HepG2 (cell line): ENCODE results near the gene OR1F1. TPM values are rescaled to one million over a fixed set of nuclear protein-coding genes. Genes with fewer than 3 reads are reported as not detected.

Experiments used
- AKAP8 ChIP-seq: sonication (generic); formaldehyde crosslinking; IDR thresholded peaks from 2 replicates; pipeline ENCODE4 v1.5.1; 2020; ENCODE audit warnings: mild to moderate bottlenecking, missing genetic modification reagents
- BATF2 ChIP-seq: sonication (generic); formaldehyde crosslinking; IDR thresholded peaks from 2 replicates; pipeline ENCODE4 v1.8.0; 2022; ENCODE audit warnings: mild to moderate bottlenecking, missing genetic modification reagents, moderate library complexity
- CBX1 ChIP-seq: IDR thresholded peaks from one replicate; pipeline ENCODE4 v1.6.1; 2016; ENCODE audit warnings: antibody characterized with exemption, low read depth
- DNMT3B ChIP-seq: conservative IDR thresholded peaks from 2 replicates; pipeline ENCODE4 v1.6.1; 2016; ENCODE audit warnings: missing biosample characterization, control low read depth
- KAT7 ChIP-seq: IDR thresholded peaks from 2 replicates; pipeline ENCODE4 v1.6.1; 2018; ENCODE audit warnings: borderline replicate concordance, missing compliant biosample characterization
- KLF11 ChIP-seq: IDR thresholded peaks from 2 replicates; pipeline ENCODE4 v1.6.1; 2016; ENCODE audit warnings: missing compliant biosample characterization
- MAX ChIP-seq: IDR thresholded peaks from 2 replicates; pipeline ENCODE4 v1.6.1; 2012; ENCODE audit warnings: inconsistent platforms
- MLLT10 ChIP-seq: sonication (generic); formaldehyde crosslinking; IDR thresholded peaks from 2 replicates; pipeline ENCODE4 v1.4.0; 2020; ENCODE audit warnings: missing genetic modification reagents
- REL ChIP-seq: sonication (generic); formaldehyde crosslinking; conservative IDR thresholded peaks from 2 replicates; pipeline ENCODE4 v1.8.0; 2022; ENCODE audit warnings: mild to moderate bottlenecking, missing genetic modification reagents, moderate library complexity
- SATB2 ChIP-seq: sonication (generic); formaldehyde crosslinking; IDR thresholded peaks from 2 replicates; pipeline ENCODE4 v1.5.0; 2020; ENCODE audit warnings: missing genetic modification reagents
- SP4 ChIP-seq: sonication (generic); formaldehyde crosslinking; IDR thresholded peaks from 2 replicates; pipeline ENCODE4 v1.8.1; 2023; ENCODE audit warnings: mild to moderate bottlenecking, missing genetic modification reagents
- SP5 ChIP-seq: IDR thresholded peaks from 2 replicates; pipeline ENCODE4 v1.6.1; 2016; ENCODE audit warnings: low read depth, borderline replicate concordance
- THAP11 ChIP-seq: IDR thresholded peaks from 2 replicates; pipeline ENCODE4 v1.6.1; 2016; ENCODE audit warnings: missing biosample characterization, missing genetic modification reagents
- TRIM22 ChIP-seq: fragments of 450-650 bp; IDR thresholded peaks from 2 replicates; pipeline ENCODE4 v1.6.1; 2017
- ZBTB25 ChIP-seq: IDR thresholded peaks from 2 replicates; pipeline ENCODE4 v1.6.1; 2018; ENCODE audit warnings: missing genetic modification reagents
- ZBTB38 ChIP-seq: sonication (generic); formaldehyde crosslinking; IDR thresholded peaks from 2 replicates; pipeline ENCODE4 v1.5.1; 2020; ENCODE audit warnings: mild to moderate bottlenecking, missing genetic modification reagents
- ZBTB4 ChIP-seq: sonication (generic); formaldehyde crosslinking; IDR thresholded peaks from 2 replicates; pipeline ENCODE4 v1.4.0; 2020; ENCODE audit warnings: missing genetic modification reagents, mild to moderate bottlenecking, borderline replicate concordance
- ZKSCAN1 ChIP-seq: fragments of 150-350 bp; IDR thresholded peaks from 2 replicates; pipeline ENCODE4 v1.6.1; 2014; ENCODE audit warnings: low read length
- ZNF335 ChIP-seq: sonication (generic); formaldehyde crosslinking; IDR thresholded peaks from 2 replicates; pipeline ENCODE4 v1.4.0; 2020; ENCODE audit warnings: missing genetic modification reagents
- ZNF773 ChIP-seq: sonication (generic); formaldehyde crosslinking; IDR thresholded peaks from 2 replicates; pipeline ENCODE4 v1.4.0; 2020; ENCODE audit warnings: missing genetic modification reagents, borderline replicate concordance
- ZNF790 ChIP-seq: sonication (generic); formaldehyde crosslinking; IDR thresholded peaks from 2 replicates; pipeline ENCODE4 v1.8.0; 2022; ENCODE audit warnings: missing genetic modification reagents, mild to moderate bottlenecking, borderline replicate concordance
- ZUFSP ChIP-seq: sonication (generic); formaldehyde crosslinking; IDR thresholded peaks from 2 replicates; pipeline ENCODE4 v1.9.0; 2021; ENCODE audit warnings: missing genetic modification reagents, mild to moderate bottlenecking, borderline replicate concordance
- polyA plus RNA-seq, 8 experiments: library from polyadenylated mRNA; depleted of rRNA in 3 of 8; stranded (reverse) in 7 of 8; unstranded in 1 of 8; fragments of >200 nt; fragmentation: Illumina TruSeq in 4 of 8; extraction: Trizol in 4 of 8; gene quantifications; 2 replicates each; pipeline versions ENCODE4 v1.2.1 to v1.2.3, GENCODE V29; 2011 to 2016; ENCODE audit warnings: low read depth in 4 of 8, missing spikeins in 1 of 8, mixed read lengths in 1 of 8; ENCODE audit not compliant: insufficient read depth in 1 of 8
- total RNA-seq, 5 experiments: library from RNA; depleted of rRNA; stranded (reverse); fragments of >200 nt; fragmentation: Illumina TruSeq; extraction: Trizol; gene quantifications; 2 replicates each; pipeline ENCODE4 v1.2.3, GENCODE V29; 2016; ENCODE audit warnings: low read depth in 1 of 5

The OR1F1 gene
- total and polyA plus RNA-seq, 2 of the 13 experiments (the other 11 are each of a cell fraction or from before 2014, with no cell fraction given): 0.90 TPM; not detected in 1

GRCh38 chr16:3158510-3159314, 29.3 kb upstream of the OR1F1 start (continued):
- TF ChIP-seq ZKSCAN1: no peak
- no peak for TF ChIP-seq ZBTB38 (CRISPR knock-in tag)
- TF ChIP-seq ZBTB4 (CRISPR knock-in tag): peak; percentile 61; the same call in 1 of the 2 replicates
- no peak for TF ChIP-seq KLF11 (CRISPR knock-in tag)
- TF ChIP-seq TRIM22: no peak
- no peak for TF ChIP-seq CBX1
- 0 out of 2 replicates have a peak, but pooled peaks have one; percentile 29 for TF ChIP-seq ZNF790 (CRISPR knock-in tag)
- TF ChIP-seq ZNF773: no peak
- TF ChIP-seq KAT7: no peak
- no peak for TF ChIP-seq BATF2 (CRISPR knock-in tag)
- TF ChIP-seq SP5 (CRISPR knock-in tag): no peak; the same call in 1 of the 2 replicates
- no peak for TF ChIP-seq ZUFSP (CRISPR knock-in tag)
- TF ChIP-seq ZBTB25 (CRISPR knock-in tag): no peak
- no peak for TF ChIP-seq REL (CRISPR knock-in tag)
- TF ChIP-seq SP4 (CRISPR knock-in tag): no peak
- TF ChIP-seq DNMT3B (CRISPR knock-in tag): no peak
- no peak for TF ChIP-seq SATB2
- no peak for TF ChIP-seq MLLT10 (CRISPR knock-in tag)
- peak; percentile 21; the same call in 1 of the 2 replicates for TF ChIP-seq MAX
- peak; percentile 68; the same call in 1 of the 2 replicates for TF ChIP-seq ZNF335 (CRISPR knock-in tag)
- TF ChIP-seq THAP11 (CRISPR knock-in tag): peak; percentile 64; the same call in 1 of the 2 replicates
- no peak for TF ChIP-seq AKAP8 (CRISPR knock-in tag)
